GM19452 (cell line): Measurements from ENCODE around the gene SPATS2L.
A peak's percentile ranks its signal among the peaks of the same experiment; 100 is the strongest.

ENCODE experiments used
- ATAC-seq: cut with Tn5 transposase; IDR thresholded peaks from one replicate; pipeline ENCODE4 v1.9.1; 2021; ENCODE audit not compliant: unreplicated experiment

The SPATS2L gene

DNA sequence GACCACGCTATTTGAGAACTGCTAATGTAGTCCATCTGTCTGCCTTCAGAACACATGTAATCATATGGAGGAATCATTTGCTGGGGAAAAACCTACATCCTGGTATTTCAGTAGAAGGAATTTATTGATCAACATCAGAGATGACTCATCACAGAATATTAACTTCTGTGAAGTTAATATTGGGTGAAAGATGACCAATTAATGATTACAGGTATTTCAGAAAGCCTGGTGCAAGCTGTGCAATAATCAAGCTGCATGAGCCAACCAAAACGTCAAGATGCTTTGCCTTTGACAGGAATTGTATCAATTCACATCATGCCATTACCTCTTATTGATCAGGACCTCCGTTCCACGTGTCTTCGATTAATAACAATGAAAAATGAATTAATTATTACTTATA, 9.4 kb upstream of the SPATS2L start:
- ATAC-seq: no peak

DNA sequence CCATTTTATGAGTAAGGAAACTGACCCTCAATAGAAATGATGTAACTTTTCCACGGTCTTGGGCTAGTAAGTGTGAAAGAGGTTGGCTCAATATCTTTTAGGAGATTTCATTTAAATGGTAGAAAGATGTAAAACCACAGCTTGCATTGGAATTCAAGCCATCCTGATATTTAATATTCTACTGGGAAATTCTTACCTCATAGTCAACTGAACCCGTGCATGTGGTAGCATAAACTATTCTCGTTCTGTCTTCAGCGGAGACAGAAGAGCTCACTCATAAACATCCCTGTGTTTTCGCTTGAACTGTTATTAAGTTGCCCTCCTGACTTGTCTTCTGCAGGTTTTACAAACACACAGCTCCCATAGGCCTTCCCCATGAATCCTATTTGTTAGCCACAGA, 8.5 kb upstream of the SPATS2L start:
- no peak for ATAC-seq

GRCh38 chr2:200298816-200299215, 7.7 kb upstream of the SPATS2L start:
- no peak for ATAC-seq

DNA sequence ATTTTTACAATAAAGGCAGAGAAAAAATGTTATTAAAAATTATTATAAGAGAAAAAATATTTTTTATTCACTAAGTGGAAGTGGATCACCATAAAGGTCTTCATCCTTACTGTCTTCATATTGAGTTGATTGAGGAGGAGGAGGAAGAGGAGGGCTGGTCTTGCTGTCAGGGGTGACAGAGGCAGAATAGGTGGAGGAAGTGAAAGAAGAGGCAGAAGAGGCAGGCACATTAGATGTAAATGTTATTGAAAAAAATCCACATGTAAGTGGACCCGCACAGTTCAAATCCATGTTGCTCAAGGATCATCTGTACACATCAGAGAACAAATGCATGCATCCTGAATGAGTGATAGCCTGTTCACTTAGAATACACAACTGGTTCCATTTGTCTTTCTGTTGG, 6.4 kb upstream of the SPATS2L start:
- ATAC-seq: no peak

DNA sequence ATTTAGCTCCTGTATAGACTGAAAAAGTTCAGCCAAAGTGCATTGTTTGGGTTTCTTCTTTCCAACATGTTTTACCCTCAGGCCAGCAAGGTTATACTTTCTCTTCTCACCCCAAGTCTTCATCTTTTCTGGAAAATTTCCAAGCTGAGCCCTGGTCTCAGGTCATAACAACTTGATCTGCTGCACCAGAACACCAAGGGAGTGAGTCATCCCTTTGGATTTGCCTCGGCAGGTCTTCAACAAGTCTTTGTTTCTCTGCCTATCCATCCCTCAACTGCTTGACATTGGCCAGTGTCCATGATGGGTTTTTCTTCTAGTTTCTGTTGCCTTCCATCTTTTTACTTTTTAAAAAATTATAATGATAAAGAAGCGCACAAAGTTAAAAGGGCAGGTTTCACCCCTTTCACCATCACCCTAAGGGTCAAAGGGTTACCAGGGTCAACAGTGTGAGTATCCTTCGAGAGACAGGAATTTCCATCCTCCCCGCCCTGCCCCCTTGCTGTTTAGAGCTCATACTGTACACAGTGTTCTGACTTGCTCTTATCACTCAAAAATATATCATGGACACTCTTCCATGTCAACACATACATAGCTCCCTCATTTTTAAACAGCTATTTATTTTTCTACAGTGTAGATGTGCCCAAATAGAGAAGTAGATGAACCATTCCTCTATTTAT, 5.7 kb upstream of the SPATS2L start:
- no peak for ATAC-seq

- no peak for ATAC-seq
Measured at GRCh38 chr2:200301953-200302858, 4.3 kb upstream of the SPATS2L start.

GRCh38 chr2:200302940-200303727, 3.4 kb upstream of the SPATS2L start:
- no peak for ATAC-seq

- peak; percentile 1 for ATAC-seq
Measured at GRCh38 chr2:200305797-200306195, 697 bp upstream of the SPATS2L start.

GRCh38 chr2:200306931-200307723, 634 bp downstream of the SPATS2L start:
- peak; percentile 59 for ATAC-seq

DNA sequence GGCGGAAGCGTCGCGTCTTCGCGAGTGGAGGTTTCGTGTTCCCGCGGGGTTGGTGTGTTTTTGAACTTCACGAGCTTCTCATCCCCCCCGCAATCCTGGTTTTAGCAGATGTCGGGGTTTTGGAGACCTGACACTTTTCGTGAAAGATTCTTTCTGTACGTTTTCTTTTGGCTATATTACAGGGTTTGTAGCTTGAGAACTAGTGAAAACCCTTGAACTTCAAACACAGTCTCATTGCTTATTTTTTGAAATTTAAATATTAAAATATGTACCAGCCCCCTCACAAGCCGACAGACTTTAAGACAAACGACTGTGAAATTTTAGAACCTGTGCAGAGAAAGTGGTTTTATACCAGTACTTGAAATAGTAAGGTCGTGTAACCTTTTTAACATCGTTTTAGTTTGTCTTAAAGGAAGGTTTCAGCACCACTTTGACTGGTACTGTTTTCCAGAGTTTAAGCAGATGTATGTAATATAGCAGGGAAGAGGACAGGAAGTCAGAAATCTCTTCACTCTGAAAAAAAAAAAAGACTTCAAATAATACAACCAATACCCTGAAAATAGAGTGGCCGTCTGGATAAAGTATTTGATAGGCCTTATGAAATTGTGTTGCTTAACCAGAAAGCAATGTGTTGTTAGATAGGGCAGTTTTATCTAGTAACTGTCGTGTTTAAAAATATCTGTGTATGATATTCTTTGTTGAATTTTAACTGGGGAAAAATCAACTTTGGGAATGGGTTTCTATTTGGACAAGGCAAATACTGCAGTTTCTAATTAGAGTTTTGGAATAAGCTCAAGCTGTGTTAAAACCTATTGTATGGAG, 1.4 kb downstream of the SPATS2L start:
- no peak for ATAC-seq

- ATAC-seq: no peak
Measured at GRCh38 chr2:200308546-200309295, 2.2 kb downstream of the SPATS2L start.

- ATAC-seq: no peak
Measured at GRCh38 chr2:200309296-200310049, 3.0 kb downstream of the SPATS2L start.

DNA sequence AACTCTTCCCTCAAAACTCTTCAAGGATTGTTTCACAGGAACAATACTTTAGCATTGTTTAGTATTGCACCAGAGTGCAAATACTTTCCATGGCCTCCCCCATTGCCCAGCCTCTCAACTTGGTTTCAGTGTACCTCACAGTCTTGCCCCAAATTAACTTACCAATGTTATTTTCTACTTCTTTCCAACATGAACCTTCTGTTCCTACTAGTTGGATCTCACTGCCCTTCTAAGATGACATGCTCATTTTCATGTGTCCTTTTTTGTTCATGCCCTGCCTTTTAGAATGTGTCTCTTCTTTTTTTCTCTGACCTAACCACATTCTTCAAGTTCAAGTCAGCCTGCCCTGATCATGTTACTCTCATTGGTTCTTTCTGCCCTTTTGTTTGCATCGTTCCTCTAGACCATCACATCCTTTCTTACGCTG, 4.1 kb downstream of the SPATS2L start:
- no peak for ATAC-seq

DNA sequence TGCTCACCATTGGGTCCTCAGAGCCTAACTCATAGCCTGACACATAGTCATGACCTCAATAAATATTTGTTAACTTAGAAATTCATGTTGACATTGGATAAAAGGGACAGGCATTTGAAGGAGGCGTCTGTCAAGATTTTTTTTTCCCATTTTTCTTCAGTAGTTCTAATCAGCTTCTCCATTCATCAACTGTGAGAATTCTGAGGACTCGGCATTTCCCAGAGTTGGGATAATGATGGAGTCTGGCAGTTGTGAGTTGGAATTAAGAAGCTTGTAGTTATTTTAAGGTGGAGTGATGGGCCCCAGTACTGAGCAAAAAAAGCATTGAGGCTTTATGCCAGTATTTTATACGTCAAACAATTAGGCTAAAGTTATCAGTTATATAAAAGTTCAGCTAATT, 4.6 kb downstream of the SPATS2L start:
- no peak for ATAC-seq

- no peak for ATAC-seq
Measured at GRCh38 chr2:200314976-200315567, 8.6 kb downstream of the SPATS2L start.

- ATAC-seq: no peak
Measured at GRCh38 chr2:200317975-200318374, 11.5 kb downstream of the SPATS2L start.

- ATAC-seq: no peak
Measured at GRCh38 chr2:200318940-200319435, 12.5 kb downstream of the SPATS2L start.
